ENCODE results near the gene GALC. TPM values are rescaled to one million over a fixed set of nuclear protein-coding genes. Genes with fewer than 3 reads are reported as not detected.

The GALC gene
- total RNA-seq, 1 experiment from 2014 or later: 19.9 TPM

DNA sequence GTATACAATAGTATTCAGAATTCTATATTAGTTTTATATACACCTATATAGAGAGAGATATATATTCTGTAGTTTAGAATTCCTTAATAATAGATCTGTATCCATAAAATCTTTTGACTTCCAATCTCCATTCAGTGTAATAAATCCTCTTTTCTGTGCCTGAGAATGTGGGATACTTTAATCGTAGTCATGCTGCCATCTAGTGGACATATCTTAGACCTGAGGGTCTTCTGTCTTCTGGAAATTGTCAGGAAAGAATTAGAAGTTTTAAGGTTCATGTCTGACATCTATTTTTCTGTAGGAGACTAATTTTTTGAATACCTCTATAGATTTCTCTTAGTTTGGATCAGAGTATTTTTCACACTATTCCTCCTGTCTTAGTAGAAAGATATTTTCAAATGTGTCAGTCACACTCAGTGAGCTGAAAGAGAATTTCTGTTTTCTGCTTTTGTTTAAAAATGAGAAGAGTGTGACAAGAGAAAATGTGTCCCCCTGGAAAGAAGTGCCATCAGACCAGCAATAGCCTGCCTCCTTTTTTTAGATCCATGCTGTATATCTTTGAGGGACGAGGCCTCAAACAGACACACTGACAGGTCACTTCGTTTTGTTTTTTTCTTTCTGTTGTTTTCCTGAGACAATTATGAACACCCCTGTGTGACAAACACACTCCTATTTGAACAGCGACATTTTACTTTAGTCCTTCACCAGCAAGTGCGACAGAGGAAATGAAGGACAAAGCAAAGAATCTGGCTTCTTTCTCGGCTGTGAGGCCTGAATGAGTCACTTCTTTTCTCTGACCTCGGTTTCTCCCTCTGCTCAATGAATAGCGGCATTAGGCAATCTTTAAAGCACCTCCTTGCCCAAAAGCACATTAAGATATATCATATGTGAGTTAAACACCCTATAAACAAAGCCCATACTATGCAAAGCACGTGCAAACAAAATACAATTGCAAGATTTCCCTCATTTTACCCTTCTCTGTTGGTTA, 96.3 kb downstream of the GALC start:
- ChIA-PET CTCF (interaction anchor here (0.9 to 1.3 kb wide), 2 partner anchors 151 to 152 kb away, joined by 3 to 9 read pairs; no protein-coding TSS in a partner anchor), POLR2A (no interaction called here)
- DNase-seq: peak in 1 of 2 experiments; percentile 46
- TF ChIP-seq CTCF (IDR thresholded peaks at IDR 0.05; ENCODE audit: insufficient read depth in 1 of 2, low read depth in 1 of 2, low read length in 1 of 2, severe bottlenecking in 1 of 2, unreplicated experiment in 1 of 2): peak; percentile 55 to 65
- Histone ChIP-seq H3K27me3 (replicated peaks; ENCODE audit: control insufficient read depth, insufficient read depth, low read length) (no peaks in the 10 kb centered on the region; the same call in 1 of the 2 replicates), H3K4me3 (ENCODE audit: low read depth, low read length) (no peak overlapping the region), H3K4me1 (no peaks in the 10 kb centered on the region), H3K9me3 (no peaks in the 10 kb centered on the region), H3K36me3 (ENCODE audit: control insufficient read depth, insufficient read depth, low read length) (no peaks in the 10 kb centered on the region)
- Mint-ChIP-seq H3K4me3 (ENCODE audit: unreplicated experiment) (no peak overlapping the region), H3K4me1 (ENCODE audit: low read depth, unreplicated experiment) (no peaks in the 10 kb centered on the region), H3K27me3 (ENCODE audit: insufficient read depth, unreplicated experiment) (peaks cover 16% of the 10 kb centered on the region), H3K36me3 (ENCODE audit: insufficient read depth, unreplicated experiment) (no peaks in the 10 kb centered on the region), H3K27ac (ENCODE audit: unreplicated experiment) (no peak overlapping the region), H3K9me3 (ENCODE audit: unreplicated experiment) (no peaks in the 10 kb centered on the region)
- no TSS peak for BruUV-seq (replicated peaks)
- intact Hi-C loops (cut with micrococcal nuclease; ENCODE audit: unreplicated experiment): loop anchor here (1.0 kb wide), 3 partner anchors 91 to 280 kb away; no protein-coding TSS in a partner anchor

DNA sequence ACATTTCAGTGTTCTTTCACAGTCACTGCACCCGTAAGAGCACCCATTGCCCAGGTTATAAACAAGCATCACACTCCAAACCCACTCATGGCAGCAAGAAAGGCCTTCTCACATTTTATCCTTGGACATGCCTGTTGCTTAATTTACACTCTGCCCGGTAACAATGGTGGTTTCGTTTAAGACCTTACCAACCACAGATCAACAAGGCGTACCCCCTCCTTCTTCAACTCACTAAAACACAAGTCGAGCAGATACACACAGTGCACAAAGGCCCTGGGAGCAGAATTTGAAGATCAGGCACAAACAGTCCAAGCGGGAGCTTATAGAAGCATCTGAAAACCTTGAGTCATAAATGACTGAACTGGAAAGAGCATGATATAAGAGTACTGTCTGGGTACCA, 98.1 kb downstream of the GALC start:
- H3K9me3 ChIP-seq: no peaks in the 10 kb centered on the region
- Mint-ChIP-seq H3K27ac (ENCODE audit: unreplicated experiment) (no peak overlapping the region), H3K4me3 (ENCODE audit: unreplicated experiment) (no peak overlapping the region), H3K36me3 (ENCODE audit: insufficient read depth, unreplicated experiment) (no peaks in the 10 kb centered on the region), H3K27me3 (ENCODE audit: insufficient read depth, unreplicated experiment) (peaks cover 16% of the 10 kb centered on the region), H3K4me1 (ENCODE audit: low read depth, unreplicated experiment) (no peaks in the 10 kb centered on the region), H3K9me3 (ENCODE audit: unreplicated experiment) (no peaks in the 10 kb centered on the region)
- no peak overlapping the region for H3K4me3 ChIP-seq (ENCODE audit: low read depth, low read length)
- no TSS peak for BruUV-seq (replicated peaks)
- DNase-seq: no peak
- H3K36me3 ChIP-seq (ENCODE audit: control insufficient read depth, insufficient read depth, low read length): no peaks in the 10 kb centered on the region
- no peaks in the 10 kb centered on the region for H3K4me1 ChIP-seq
- intact Hi-C loops (cut with micrococcal nuclease; ENCODE audit: unreplicated experiment): no loop called here
- no peaks in the 10 kb centered on the region for H3K27me3 ChIP-seq (replicated peaks; ENCODE audit: control insufficient read depth, insufficient read depth, low read length)
- POLR2A ChIA-PET: no interaction called here
- CTCF ChIA-PET: no interaction called here
- TF ChIP-seq CTCF (IDR thresholded peaks at IDR 0.05; ENCODE audit: insufficient read depth in 1 of 2, low read depth in 1 of 2, low read length in 1 of 2, severe bottlenecking in 1 of 2, unreplicated experiment in 1 of 2): no peak

DNA sequence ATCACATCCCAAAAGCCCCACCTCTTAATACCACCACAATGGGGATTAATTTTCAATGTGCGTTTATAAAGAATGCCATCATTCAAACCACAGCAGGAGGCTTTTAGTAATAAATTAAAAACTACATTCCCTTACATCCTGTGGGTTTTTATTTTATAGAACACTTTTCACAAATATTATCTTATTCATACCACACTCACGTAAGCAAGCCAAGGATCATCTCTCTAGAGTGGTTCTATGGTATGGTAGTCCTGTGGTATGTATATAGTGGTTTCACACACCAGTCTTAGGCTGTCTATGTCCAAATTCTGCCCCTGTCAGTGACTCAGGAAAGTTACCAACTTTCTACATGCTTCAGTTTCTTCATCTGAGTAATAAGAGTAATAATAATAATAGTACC, 100.2 kb downstream of the GALC start:
- Histone ChIP-seq H3K36me3 (ENCODE audit: control insufficient read depth, insufficient read depth, low read length) (no peaks in the 10 kb centered on the region), H3K4me3 (ENCODE audit: low read depth, low read length) (no peak overlapping the region), H3K9me3 (no peaks in the 10 kb centered on the region), H3K4me1 (no peaks in the 10 kb centered on the region), H3K27me3 (replicated peaks; ENCODE audit: control insufficient read depth, insufficient read depth, low read length) (no peaks in the 10 kb centered on the region)
- TF ChIP-seq CTCF (IDR thresholded peaks at IDR 0.05; ENCODE audit: insufficient read depth in 1 of 2, low read depth in 1 of 2, low read length in 1 of 2, severe bottlenecking in 1 of 2, unreplicated experiment in 1 of 2): no peak
- H3K36me3 Mint-ChIP-seq (ENCODE audit: insufficient read depth, unreplicated experiment): no peaks in the 10 kb centered on the region
- ChIA-PET CTCF (no interaction called here), POLR2A (no interaction called here)
- peaks cover 17% of the 10 kb centered on the region for H3K27me3 Mint-ChIP-seq (ENCODE audit: insufficient read depth, unreplicated experiment)
- H3K9me3 Mint-ChIP-seq (ENCODE audit: unreplicated experiment): no peaks in the 10 kb centered on the region
- intact Hi-C loops (cut with micrococcal nuclease; ENCODE audit: unreplicated experiment): no loop called here
- no peak overlapping the region for H3K4me3 Mint-ChIP-seq (ENCODE audit: unreplicated experiment)
- no peak for DNase-seq
- no peak overlapping the region for H3K27ac Mint-ChIP-seq (ENCODE audit: unreplicated experiment)
- no TSS peak for BruUV-seq (replicated peaks)
- H3K4me1 Mint-ChIP-seq (ENCODE audit: low read depth, unreplicated experiment): no peaks in the 10 kb centered on the region

Measured in Caco-2 (cell line).